Measurements from ENCODE around the gene RNPS1. TPM values are rescaled to one million over a fixed set of nuclear protein-coding genes. Genes with fewer than 3 reads are reported as not detected.

RNPS1 gene
- total and polyA plus RNA-seq, 9 of the 15 experiments (the other 6 are each of a cell fraction or from before 2014, with no cell fraction given), result 44.9 to 338 (median 202) TPM

DNA sequence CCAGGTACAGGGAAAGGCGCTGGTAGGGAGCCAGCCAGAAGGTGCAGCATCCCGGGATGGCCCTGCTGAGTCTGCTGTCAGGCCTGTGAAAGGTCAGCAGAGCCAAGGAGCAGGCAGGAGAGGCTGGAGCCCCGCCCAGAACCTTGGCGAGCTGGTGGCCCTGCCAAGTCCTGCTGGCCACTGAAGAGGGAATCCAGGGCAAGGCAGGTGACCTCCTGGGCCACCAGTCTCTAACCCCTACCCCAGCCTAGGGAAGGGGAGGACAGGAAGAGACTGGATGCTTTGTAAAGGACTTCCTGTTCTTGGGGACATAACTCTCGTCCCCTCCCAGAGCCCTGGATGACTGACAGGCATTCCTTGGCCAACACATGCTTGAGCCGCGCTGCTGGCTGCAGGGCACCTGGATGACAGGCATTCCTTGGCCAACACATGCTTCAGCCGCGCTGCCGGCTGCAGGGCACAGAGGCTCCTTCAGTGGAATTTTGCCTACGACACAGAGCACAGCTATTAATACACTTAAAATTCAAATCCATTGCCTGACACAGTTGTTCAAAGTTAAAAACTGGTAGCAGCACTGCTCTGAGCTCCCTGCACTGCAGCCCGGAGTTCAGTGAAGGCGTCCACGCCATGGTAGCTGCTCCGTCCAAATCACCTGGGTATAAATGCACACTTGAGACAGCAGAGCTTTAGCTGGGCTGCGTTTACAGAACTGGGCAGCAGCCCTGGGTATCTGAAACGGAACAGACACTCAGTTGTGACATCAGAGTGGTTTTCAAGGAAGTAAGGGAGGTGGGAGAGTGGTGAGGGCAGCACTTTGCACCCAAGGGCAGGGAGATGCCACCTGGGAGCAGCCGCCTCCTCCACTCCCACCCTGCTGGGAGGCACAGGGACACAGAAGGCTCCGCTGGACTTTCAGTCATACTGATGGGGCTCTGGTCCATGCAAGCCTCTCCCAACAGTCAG lies 55.3 kb downstream of the RNPS1 start:
- Histone ChIP-seq H3K4me1 (replicated peaks in 1 of 2; ENCODE audit: control insufficient read depth in 2 of 2, insufficient read depth in 2 of 2, low read length in 2 of 2) (peaks cover 27 to 83% of the 10 kb centered on the region in 2 experiments), H3K27ac (ENCODE audit: extremely low read depth, low read depth, low read length) (peak overlapping the region; percentile 42; the same call in 1 of the 3 replicates), H3K79me2 (ENCODE audit: control insufficient read depth, insufficient read depth, low read length) (peaks cover 55% of the 10 kb centered on the region), H3K4me3 (peak overlapping the region; percentile 85), H3K9ac (ENCODE audit: insufficient read depth in 1 of 2, low read depth in 2 of 2, low read length in 2 of 2) (peak overlapping the region; percentile 87 to 99), H3K9me3 (replicated peaks; ENCODE audit: control insufficient read depth, insufficient read depth, low read depth, low read length) (no peaks in the 10 kb centered on the region), H4K20me1 (replicated peaks; ENCODE audit: control insufficient read depth, insufficient read depth, low read length) (peaks cover 21% of the 10 kb centered on the region), H3K36me3 (ENCODE audit: control insufficient read depth, insufficient read depth, low read length) (peaks cover 50% of the 10 kb centered on the region; the same call in 2 of the 3 replicates), H3K9me1 (ENCODE audit: control insufficient read depth, insufficient read depth, low read length) (no peaks in the 10 kb centered on the region), H2AFZ (ENCODE audit: low read depth, low read length) (no peak overlapping the region), H3K27me3 (ENCODE audit: control insufficient read depth in 2 of 2, insufficient read depth in 2 of 2, low read length in 2 of 2) (no peaks in the 10 kb centered on the region), H3K4me2 (ENCODE audit: insufficient read depth, low read length) (peak overlapping the region; percentile 87)
- no peak for ATAC-seq
- peak in 1 of 4 experiments; percentile 56 for DNase-seq (ENCODE audit: extremely low read depth in 1 of 4, low spot score in 3 of 4)
- ChIA-PET POLR2A (interaction anchor here (0.6 to 1.7 kb wide), 8 partner anchors 9 to 200 kb away, joined by 3 to 8 read pairs (median 4); partner anchors contain the start of gene E4F1), CTCF (ENCODE audit: low intra/inter-chr PET ratio) (no interaction called here)
- in situ Hi-C loops (cut with MboI) (no loop called here), intact Hi-C loops (cut with micrococcal nuclease) (no loop called here)
- BruUV-seq (replicated peaks), result TSS peak; percentile 77
- 14% methylated on average over 19 of the region's 19 CpGs for WGBS (ENCODE audit: insufficient coverage, low coverage, missing lambda C conversion rate)
- FAIRE-seq, result peak; percentile 86
- TF ChIP-seq CBX1 (IDR thresholded peaks at IDR 0.05; ENCODE audit: low read depth) (0 out of 2 replicates have a peak, but pooled peaks have one; percentile 16), NRF1 (conservative IDR thresholded peaks at IDR 0.05 in 1 of 2, IDR thresholded peaks at IDR 0.05 in 1 of 2) (peak in 1 of 2 experiments; percentile 23; a peak in 2 of 4 replicates), BACH1 (tag; IDR thresholded peaks at IDR 0.05) (no peak), JUNB (CRISPR knock-in tag; conservative IDR thresholded peaks at IDR 0.05) (no peak), ZNF589 (CRISPR knock-in tag; IDR thresholded peaks at IDR 0.05; ENCODE audit: low read depth) (no peak), KAT7 (CRISPR knock-in tag; IDR thresholded peaks at IDR 0.05; ENCODE audit: borderline replicate concordance) (0 out of 2 replicates have a peak, but pooled peaks have one; percentile 61), PBX2 (CRISPR knock-in tag; IDR thresholded peaks at IDR 0.05; ENCODE audit: low read depth) (peak; percentile 76), PBX2 (tag; conservative IDR thresholded peaks at IDR 0.05; ENCODE audit: low read depth) (peak; percentile 75), TAF15 (IDR thresholded peaks at IDR 0.05; ENCODE audit: low read depth, low read length) (no peak), ZNF583 (CRISPR knock-in tag; IDR thresholded peaks at IDR 0.05) (no peak), MXI1 (IDR thresholded peaks at IDR 0.05; ENCODE audit: low read depth, low read length) (peak; percentile 63), GABPB1 (CRISPR knock-in tag; IDR thresholded peaks at IDR 0.05) (peak; percentile 31; the same call in 1 of the 2 replicates), RBFOX2 (IDR thresholded peaks at IDR 0.05; ENCODE audit: low read depth, low read length) (peak; percentile 52)
- TF ChIP-seq, protein P1, sequence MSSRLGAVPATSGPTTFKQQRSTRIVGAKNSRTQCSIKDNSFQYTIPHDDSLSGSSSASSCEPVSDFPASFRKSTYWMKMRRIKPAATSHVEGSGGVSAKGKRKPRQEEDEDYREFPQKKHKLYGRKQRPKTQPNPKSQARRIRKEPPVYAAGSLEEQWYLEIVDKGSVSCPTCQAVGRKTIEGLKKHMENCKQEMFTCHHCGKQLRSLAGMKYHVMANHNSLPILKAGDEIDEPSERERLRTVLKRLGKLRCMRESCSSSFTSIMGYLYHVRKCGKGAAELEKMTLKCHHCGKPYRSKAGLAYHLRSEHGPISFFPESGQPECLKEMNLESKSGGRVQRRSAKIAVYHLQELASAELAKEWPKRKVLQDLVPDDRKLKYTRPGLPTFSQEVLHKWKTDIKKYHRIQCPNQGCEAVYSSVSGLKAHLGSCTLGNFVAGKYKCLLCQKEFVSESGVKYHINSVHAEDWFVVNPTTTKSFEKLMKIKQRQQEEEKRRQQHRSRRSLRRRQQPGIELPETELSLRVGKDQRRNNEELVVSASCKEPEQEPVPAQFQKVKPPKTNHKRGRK (tag; IDR thresholded peaks at IDR 0.05), result no peak

Measured in K562 (cell line).